Measurements from ENCODE around the gene CD80. TPM values are rescaled to one million over a fixed set of nuclear protein-coding genes. Genes with fewer than 3 reads are reported as not detected.

CD80 gene
- total RNA-seq, 1 donor from 2014 or later, result 3.2 TPM

- H3K27ac ChIP-seq, result no peak overlapping the region
- intact Hi-C loops (cut with DNase I), result no loop called here
- H3K4me1 ChIP-seq, result no peaks in the 10 kb centered on the region
- H3K36me3 ChIP-seq, result no peaks in the 10 kb centered on the region
- H3K27me3 ChIP-seq, result no peaks in the 10 kb centered on the region
- peak in 1 of 2 donors; percentile 74 for DNase-seq (ENCODE audit: low spot score in 2 of 2)
- H3K4me3 ChIP-seq, result no peak overlapping the region
- TF ChIP-seq, protein P1, sequence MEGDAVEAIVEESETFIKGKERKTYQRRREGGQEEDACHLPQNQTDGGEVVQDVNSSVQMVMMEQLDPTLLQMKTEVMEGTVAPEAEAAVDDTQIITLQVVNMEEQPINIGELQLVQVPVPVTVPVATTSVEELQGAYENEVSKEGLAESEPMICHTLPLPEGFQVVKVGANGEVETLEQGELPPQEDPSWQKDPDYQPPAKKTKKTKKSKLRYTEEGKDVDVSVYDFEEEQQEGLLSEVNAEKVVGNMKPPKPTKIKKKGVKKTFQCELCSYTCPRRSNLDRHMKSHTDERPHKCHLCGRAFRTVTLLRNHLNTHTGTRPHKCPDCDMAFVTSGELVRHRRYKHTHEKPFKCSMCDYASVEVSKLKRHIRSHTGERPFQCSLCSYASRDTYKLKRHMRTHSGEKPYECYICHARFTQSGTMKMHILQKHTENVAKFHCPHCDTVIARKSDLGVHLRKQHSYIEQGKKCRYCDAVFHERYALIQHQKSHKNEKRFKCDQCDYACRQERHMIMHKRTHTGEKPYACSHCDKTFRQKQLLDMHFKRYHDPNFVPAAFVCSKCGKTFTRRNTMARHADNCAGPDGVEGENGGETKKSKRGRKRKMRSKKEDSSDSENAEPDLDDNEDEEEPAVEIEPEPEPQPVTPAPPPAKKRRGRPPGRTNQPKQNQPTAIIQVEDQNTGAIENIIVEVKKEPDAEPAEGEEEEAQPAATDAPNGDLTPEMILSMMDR (IDR thresholded peaks at IDR 0.05), result no peak
- no peaks in the 10 kb centered on the region for H3K9me3 ChIP-seq
Measured at GRCh38 chr3:119588112-119588511, 28.7 kb upstream of the CD80 start.

DNA sequence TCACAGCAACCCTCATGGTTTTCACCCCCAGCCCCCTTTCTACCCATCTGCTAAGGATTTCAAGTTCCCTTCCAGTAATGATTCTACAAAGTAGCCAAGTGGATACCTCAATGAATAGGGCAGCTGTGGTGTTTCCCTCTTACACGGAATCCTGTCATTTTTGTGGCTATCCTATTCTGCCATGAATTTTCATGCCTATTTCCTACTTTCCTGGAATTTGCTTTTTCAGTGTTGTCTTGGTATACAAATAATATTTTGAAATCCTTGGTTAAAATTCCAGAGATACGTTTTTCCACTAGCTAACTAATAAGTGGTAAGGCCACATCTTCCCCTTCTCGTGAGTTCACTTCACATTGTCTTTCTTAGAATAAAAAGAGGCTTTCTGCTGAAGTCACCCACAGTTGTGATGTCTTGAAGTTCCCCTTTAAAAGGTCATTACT is 27.3 kb upstream of the CD80 start:
- DNase-seq (ENCODE audit: low spot score in 2 of 2), result no peak
- H3K27me3 ChIP-seq, result no peaks in the 10 kb centered on the region
- H3K27ac ChIP-seq, result no peak overlapping the region
- H3K9me3 ChIP-seq, result no peaks in the 10 kb centered on the region
- no peak overlapping the region for H3K4me3 ChIP-seq
- TF ChIP-seq, protein P1 (IDR thresholded peaks at IDR 0.05), result no peak
- intact Hi-C loops (cut with DNase I), result no loop called here
- no peaks in the 10 kb centered on the region for H3K36me3 ChIP-seq
- H3K4me1 ChIP-seq, result no peaks in the 10 kb centered on the region

DNA sequence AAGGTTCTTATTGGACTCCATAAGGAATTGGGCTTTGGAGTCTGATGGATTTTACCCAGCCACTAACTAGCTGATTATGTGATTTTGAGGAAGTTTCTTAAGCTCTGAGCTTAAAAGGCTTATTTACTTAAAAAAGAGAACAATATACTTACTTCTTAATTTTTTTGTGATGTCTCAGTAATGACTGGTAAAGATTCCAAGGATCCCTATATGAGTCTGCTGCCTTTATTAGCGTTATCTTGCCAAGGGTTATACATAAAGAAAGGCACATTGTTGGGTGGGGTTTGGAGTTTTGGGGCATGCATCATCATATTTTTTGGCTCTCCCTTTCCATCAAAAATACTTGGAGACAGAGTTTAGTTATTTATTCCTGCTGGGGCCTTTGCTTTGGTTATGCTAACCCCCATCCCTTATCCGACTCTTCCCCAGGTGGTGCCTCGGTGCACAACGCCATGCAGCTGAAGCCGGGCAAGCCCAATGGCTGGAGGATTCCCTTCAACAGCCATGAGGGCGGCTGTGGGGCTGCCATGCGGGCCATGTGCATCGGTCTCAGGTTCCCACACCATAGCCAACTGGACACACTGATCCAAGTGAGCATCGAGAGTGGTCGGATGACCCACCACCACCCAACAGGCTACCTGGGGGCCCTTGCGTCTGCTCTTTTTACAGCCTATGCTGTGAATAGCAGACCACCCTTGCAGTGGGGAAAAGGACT is 26.6 kb upstream of the CD80 start:
- TF ChIP-seq, protein P1 (IDR thresholded peaks at IDR 0.05), result no peak
- Histone ChIP-seq H3K4me1 (no peaks in the 10 kb centered on the region), H3K27me3 (no peaks in the 10 kb centered on the region), H3K9me3 (no peaks in the 10 kb centered on the region), H3K4me3 (no peak overlapping the region), H3K27ac (no peak overlapping the region), H3K36me3 (no peaks in the 10 kb centered on the region)
- intact Hi-C loops (cut with DNase I), result no loop called here
- DNase-seq (ENCODE audit: low spot score in 2 of 2), result no peak

- H3K9me3 ChIP-seq, result no peaks in the 10 kb centered on the region
- no peak overlapping the region for H3K27ac ChIP-seq
- DNase-seq (ENCODE audit: low spot score in 2 of 2), result no peak
- TF ChIP-seq, protein P1 (IDR thresholded peaks at IDR 0.05), result no peak
- peaks cover 0 to 4% of the 10 kb centered on the region in 2 donors for H3K4me1 ChIP-seq
- H3K27me3 ChIP-seq, result no peaks in the 10 kb centered on the region
- H3K36me3 ChIP-seq, result no peaks in the 10 kb centered on the region
- H3K4me3 ChIP-seq, result no peak overlapping the region
- intact Hi-C loops (cut with DNase I), result no loop called here
Measured at GRCh38 chr3:119585208-119585607, 25.8 kb upstream of the CD80 start.

DNA sequence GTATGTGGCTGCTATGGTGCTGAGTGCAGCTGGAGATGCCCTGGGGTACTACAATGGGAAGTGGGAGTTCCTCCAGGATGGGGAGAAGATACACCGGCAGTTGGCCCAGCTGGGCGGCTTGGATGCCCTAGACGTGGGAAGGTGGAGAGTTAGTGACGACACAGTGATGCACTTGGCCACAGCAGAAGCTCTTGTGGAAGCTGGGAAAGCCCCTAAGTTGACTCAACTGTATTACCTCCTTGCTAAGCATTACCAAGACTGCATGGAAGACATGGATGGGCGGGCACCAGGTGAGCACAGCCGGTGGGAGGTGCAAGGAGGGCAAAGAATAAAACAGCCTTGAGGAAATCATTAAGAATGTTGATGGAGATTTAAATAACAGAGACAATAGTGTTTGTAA is 22.8 kb upstream of the CD80 start:
- no peak for DNase-seq (ENCODE audit: low spot score in 2 of 2)
- intact Hi-C loops (cut with DNase I), result loop anchor here (5.0 kb wide), 1 partner anchor 45 kb away; no protein-coding TSS in a partner anchor

More for the DNA sequence above, 22.8 kb upstream of the CD80 start:
- Histone ChIP-seq H3K27me3 (no peaks in the 10 kb centered on the region), H3K36me3 (no peaks in the 10 kb centered on the region), H3K4me1 (peaks cover 0 to 4% of the 10 kb centered on the region in 2 donors), H3K4me3 (no peak overlapping the region), H3K27ac (no peak overlapping the region), H3K9me3 (no peaks in the 10 kb centered on the region)
- TF ChIP-seq, protein P1 (IDR thresholded peaks at IDR 0.05), result no peak

Data from ascending aorta (tissue), 2 donors.